HG03520 (cell line): Measurements from ENCODE around the gene OR5K4.
"Not testable (repeated sequence)": the region's sequence is repeated elsewhere in the genome, so short reads cannot be mapped to it uniquely, and the experiment has no call there.

ENCODE experiments used
- ATAC-seq: cut with Tn5 transposase; IDR thresholded peaks from one replicate; pipeline ENCODE4 v1.9.1; 2021; ENCODE audit warnings: mild to moderate bottlenecking, moderate library complexity; ENCODE audit not compliant: unreplicated experiment

OR5K4 gene

DNA sequence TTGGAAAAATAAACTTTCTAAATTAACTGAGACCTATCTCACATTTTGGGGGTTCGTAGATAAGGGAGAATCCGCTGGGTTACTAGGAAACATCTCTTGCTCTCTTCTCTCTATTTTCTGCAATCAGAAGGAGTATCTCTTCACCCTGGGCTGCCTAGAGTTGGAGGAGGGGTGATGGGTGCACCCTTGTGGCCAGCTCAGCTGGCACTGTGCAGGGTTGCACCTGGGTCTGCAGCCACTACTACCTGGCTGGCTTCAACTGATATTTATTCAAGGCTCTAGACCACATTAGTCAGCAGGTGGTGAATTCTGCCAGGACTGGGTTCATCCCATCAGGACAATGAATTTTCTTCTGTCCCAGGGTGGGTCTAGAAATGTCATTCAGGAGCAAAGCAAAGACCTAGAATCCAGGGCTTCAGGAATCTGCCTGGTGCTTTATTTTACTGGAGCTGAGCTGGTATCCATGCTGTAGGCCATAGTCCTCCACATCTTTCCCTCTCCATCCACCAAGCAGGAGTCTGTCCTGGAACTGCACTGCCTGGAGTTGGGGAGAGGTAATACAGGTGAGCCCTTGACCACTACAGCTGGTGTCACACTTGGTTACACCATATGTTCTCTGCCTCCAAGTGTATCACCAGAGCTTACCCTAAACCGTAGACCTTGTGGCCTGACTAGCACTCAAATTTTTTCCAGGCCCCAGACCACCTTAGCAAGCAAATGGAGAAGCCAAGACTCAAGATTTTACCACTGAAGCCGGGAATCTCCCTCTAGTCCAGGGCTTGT, 14.0 kb downstream of the OR5K4 start:
- ATAC-seq = no peak

DNA sequence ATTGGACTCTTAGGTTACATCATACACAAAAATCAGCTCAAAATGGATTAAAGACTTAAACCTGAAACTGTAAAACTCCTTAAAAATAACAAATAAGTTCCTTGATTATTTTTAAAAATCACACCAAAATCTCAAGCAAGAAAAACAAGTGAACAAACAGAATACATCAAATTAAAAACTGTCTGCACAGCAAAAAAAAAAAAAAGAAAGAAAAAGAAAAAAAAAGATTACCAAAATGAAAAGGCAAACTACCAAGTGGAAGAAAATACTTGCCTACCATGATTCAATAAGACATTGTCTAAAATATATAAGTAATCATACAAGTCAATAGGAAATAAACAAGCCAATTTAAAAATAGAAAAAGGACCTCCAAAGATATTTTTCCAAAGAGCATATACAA, 17.5 kb downstream of the OR5K4 start:
- no peak for ATAC-seq

DNA sequence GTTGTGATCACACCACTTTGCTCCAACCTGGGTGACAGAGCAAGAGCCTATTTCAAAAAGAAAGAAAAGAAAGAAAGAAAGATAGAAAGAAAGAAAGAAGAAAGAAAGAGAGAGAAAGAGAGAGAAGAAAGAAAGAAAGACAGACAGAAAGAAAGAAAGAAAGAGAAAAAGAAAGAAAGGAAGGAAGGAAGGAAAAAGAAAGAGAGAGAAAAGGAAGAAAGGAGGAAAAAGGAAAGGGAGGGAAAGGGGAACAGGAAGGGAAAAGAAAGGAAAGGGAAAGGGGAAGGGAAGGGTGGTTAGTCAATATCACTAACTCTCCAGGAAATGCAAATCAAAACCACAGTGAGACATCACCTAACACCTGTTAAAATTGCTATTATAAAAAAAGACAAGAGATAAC, 18.2 kb downstream of the OR5K4 start:
- no peak for ATAC-seq

DNA sequence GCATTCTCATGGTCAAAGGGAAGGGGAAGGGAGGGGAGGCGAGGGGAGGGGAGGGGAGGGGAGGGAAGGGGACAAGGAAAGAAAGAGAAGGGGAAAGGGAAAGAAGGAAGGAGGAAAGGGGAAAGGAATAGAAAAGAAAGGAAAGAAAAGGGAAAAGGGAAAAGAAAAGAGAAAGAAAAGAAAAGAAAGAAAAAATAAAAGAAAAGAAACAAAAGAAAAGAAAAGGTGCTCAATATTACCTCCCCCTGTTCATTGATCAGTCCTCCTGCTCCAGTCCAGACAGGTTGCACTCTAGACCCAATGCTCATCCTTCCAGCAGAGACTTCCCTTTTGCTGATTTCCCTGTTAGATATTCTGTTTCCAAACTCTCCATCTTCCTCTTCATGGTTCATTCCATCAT, 18.8 kb downstream of the OR5K4 start:
- ATAC-seq = no peak

DNA sequence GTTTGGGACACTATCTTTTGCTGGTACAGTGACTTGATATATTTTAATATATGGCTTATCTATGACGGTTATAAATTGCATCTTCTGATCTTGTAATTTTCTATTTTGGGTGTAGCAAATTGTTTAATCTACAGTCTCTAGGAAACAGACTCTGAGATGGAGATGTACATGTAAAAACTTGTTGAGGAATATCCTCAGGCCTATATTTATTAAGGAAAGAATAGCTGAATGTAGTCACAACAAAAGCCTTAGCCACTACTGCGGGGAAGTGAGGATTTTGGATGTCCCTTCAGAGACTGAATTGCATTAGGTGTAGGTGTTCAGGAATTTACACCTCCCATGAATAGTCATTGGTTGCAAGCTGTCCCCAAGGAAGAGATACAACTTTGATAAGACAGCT, 23.0 kb downstream of the OR5K4 start:
- no peak for ATAC-seq

DNA sequence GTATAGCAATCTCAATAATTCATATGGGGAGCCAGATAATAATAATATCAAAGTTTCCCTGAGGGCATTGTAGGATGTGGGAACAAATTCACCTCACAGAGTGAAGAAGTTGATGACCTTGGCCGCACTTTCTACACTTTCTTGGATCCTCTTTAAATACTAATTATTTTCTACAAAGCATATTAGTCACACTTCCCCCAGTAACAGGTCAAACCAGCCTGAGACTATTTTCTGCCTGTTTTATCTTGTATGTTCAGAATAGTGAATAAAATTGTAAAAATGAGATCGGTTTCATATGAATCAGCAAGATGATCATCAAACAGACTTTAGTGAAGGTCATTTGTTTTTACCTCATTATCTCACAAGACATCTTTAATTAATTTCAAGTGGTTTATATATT, 34.5 kb downstream of the OR5K4 start:
- no peak for ATAC-seq

DNA sequence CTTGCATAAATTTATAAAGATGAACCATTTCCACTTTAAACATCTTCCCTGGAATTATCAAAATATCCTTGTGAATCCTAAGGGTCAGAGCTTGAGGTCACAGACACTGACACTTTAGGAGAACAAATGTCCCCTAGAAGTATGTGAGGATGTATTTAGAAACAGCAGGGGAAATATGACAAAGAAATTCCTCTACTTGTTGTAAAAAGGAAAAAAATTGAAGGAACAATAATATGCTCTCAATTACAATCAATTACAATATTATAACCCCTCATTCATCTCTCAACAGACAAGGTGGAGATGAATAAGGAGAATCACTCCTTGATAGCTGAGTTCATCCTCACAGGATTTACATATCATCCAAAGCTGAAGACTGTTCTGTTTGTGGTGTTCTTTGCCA, 36.7 kb downstream of the OR5K4 start, which contains the start of gene OR5K3:
OR5K3 (plus strand) TSS at position 301 of the 400 bp plus-strand sequence; CDS start at position 301, 0 bp downstream.
- ATAC-seq = no peak

DNA sequence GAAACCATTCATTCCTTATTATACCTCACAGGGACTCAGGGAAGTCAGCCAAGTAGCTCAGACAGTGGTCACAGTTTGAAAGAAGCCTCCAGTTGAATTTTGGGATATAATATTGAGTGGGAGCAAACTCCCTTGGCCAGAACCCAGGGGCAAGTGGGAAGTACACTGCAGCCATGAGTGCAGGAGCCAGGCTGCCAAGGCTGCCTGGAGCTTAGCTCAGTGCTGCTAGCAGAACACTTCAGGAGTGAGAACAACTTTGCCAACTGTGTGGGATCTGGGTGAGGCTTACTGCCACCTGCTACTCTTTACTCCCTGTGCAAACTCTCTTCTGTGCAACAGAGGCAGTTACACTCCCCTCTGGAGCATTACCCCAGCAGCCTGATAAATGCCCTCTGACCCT, 41.4 kb downstream of the OR5K4 start:
- ATAC-seq = no peak

DNA sequence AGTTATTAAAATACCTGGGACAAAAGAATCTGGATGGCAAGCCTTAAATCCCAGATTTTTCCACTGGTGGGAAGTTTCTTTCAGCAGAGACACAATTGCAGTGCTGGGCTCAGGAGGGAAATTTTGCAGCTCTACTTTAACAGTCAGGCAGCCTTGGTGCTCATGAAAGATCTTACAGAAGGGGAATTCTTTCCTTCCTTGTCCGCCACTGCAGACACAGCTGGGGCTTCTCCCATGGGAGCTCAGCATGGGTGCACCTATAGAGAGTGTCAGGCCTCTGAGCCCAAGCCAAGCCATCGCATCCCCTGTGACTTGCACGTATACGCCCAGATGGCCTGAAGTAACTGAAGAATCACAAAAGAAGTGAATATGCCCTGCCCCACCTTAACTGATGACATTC, 42.8 kb downstream of the OR5K4 start:
- not testable (repeated sequence) for ATAC-seq

DNA sequence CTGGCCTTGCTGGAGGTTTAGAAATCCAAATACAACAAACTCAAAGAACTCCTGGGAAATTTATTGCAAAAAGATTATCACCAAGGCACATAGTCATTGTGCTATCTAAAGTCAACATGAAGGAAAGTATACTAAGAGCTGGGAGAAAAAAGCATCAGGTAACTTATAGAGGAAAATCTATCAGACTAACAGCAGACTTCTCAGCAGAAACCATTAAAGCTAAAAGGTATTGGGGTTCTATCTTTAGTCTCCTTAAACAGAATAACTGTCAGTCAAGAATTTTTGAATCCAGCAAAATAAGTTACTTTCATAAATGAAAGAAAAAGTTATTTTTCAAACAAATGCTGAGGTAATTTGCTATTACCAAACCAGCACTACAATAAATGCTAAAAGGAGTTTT, 44.9 kb downstream of the OR5K4 start:
- ATAC-seq = no peak

DNA sequence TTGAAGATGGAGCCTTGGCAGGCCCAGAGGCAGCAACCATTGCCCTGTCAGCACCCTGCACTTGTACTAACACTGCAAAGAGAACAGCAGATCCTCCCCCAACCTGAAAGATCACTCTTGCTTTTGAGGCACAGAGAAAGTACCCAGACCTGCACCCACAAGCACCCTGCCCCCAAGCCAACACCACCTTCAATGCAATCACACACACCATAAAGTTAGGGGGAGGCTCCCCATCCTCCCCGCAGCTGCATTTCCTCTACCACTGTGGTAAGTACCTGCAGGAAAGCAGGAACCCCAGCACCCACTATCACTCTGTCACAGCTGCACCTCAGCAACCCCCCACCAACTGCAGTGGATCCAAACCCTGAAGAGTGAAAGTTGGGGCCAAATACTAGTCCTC, 48.9 kb downstream of the OR5K4 start:
- ATAC-seq = no peak

DNA sequence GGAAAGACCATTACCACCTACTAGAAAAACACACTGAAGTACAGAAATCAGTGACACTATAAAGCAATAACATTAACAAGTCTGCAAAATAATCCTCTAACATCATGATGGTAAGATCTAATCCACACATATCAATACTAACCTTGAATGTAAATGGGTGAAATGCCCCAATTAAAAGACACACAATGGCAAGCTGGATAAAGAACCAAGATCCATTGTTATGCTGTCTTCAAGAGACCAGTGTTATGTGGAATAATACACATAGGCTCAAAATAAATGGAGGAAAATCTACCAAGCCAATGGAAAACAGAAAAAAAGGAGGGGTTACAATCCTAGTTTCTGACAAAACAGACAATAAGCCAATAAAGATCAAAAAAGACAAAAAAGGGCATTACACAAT, 50.4 kb downstream of the OR5K4 start:
- ATAC-seq = no peak
